Spleen (tissue), 7 donors: ENCODE measurements around the gene PLCH1.

Experiments
- CTCF ChIP-seq, 11 experiments: fragments of 200-600 bp in 7 of 11; fragments of 450-650 bp in 4 of 11; sonication (generic) in 4 of 11; IDR thresholded peaks in 8 of 11; conservative IDR thresholded peaks in 3 of 11; 1 replicate in 7 of 11; 2 replicates in 4 of 11; pipeline versions ENCODE4 v1.4.0 to v1.8.0; 2016 to 2021; ENCODE audit warnings: antibody characterized with exemption in 11 of 11, inconsistent platforms in 4 of 11, mild to moderate bottlenecking in 1 of 11
- POLR2A ChIP-seq, 3 donors: fragments of 450-650 bp; IDR thresholded peaks; one replicate each; pipeline ENCODE4 v1.5.1; 2017; ENCODE audit warnings: antibody characterized with exemption in 3 of 3, mild to moderate bottlenecking in 1 of 3
- donor health status: DM: no; HTN: no; CAD: no; lungs with moderate emphysema.
- donor health status: DM: no; HTN: no; CAD: no.
- donor health status: DM: no; HTN: no; CAD: no.

GRCh38 chr3:155426524-155427230 lies 318.2 kb downstream of the PLCH1 start:
- TF ChIP-seq CTCF (IDR thresholded peaks at IDR 0.05 in 8 of 11, conservative IDR thresholded peaks at IDR 0.05 in 3 of 11) (no peak), POLR2A (IDR thresholded peaks at IDR 0.05) (no peak)
